ENCODE results near the gene BRD3.
"Not testable (repeated sequence)": the region's sequence is repeated elsewhere in the genome, so short reads cannot be mapped to it uniquely, and the experiment has no call there.

BRD3 gene

DNA sequence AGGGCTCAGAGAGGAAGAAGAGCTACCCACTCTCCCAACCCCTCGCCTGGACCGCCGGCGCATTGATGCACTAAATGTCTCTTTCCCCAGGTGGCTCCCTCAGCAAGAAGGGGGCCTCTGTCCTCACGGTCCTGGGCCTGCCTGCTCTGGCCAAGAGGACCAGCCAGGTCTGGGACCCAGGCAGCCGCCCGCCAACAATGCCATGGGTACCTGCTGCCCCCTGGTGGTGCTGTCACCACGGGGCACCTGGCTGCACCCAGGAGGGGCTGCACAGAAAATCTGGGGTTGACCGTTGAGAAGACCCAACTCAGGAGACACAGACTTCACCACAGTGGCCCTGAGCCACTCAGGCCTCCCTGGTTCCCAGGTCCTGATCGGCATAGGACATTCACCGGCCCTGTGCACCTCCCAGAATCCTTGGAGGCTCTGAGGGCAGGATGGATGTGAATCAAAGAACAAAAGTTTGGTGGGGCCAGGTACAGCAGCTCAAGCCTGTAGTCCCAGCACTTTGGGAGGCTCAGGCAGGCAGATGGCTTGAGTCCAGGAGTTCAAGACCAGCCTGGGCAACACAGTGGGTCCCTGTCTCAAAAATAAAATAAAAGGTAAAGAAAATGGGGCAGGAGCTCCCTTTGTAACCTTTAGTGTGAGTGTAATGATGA lies 73.3 kb downstream of the BRD3 start:
- Histone ChIP-seq H3K9ac (ENCODE audit: low read depth, low read length) (no peak overlapping the region), H3K36me3 (ENCODE audit: insufficient read depth, low read length) (no peaks in the 10 kb centered on the region), H3K4me1 (ENCODE audit: insufficient read depth, low read length) (peaks cover 6% of the 10 kb centered on the region; the same call in 1 of the 2 replicates), H3K9me3 (ENCODE audit: control insufficient read depth, insufficient read depth, low read length) (no peaks in the 10 kb centered on the region)

- H3K9ac ChIP-seq (ENCODE audit: low read depth, low read length), result peak overlapping the region; percentile 96
Measured at GRCh38 chr9:133993635-133994253, 74.1 kb downstream of the BRD3 start.

DNA sequence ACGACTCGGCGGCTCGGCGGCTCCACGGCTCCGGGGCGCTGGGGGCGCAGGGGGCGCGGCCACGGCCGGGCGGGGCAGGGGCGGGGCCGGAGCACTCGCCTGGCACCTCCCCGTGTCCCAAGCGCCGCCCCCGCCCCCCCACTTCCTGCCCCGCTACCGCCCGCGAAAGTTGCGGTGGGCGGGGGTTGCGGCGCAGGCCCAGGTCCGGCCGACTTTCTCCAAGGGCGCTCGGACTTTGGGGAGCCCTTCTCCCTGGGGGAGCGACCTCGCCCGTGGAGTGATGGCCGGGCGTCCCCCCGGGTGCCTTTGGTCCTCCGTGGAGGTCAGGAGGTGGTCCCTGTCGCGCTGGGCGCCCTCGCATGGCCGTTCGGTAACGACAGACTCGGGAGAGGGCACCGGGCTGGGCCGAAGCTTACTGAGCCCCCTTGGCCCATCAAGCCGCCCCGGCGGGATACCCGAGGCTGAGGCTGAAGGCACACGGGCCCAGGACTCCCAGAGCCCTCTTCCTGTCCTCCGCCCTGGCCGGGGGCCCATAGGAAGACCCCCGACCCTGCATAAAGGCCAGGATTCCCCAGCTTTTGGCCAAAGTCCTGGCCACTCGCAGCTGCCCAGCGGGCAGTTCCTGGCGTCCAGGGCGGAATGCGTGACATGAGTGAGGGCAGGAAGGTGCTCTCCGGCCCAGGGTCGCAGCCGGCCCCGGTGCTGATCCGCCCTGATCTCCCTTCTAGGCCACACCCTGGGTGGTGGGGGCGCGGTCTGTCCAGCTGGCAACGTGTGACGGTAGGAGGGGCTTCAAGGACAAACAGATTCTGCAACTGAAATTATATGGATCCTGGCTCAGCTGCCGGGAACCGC lies 74.8 kb downstream of the BRD3 start:
- Histone ChIP-seq H3K36me3 (ENCODE audit: insufficient read depth, low read length) (no peaks in the 10 kb centered on the region), H3K4me1 (ENCODE audit: insufficient read depth, low read length) (peaks cover 6% of the 10 kb centered on the region; the same call in 1 of the 2 replicates), H3K9ac (ENCODE audit: low read depth, low read length) (peak overlapping the region; percentile 96), H3K9me3 (ENCODE audit: control insufficient read depth, insufficient read depth, low read length) (no peaks in the 10 kb centered on the region)

More at GRCh38 chr9:133993635-133994253, 74.1 kb downstream of the BRD3 start:
- Histone ChIP-seq H3K4me1 (ENCODE audit: insufficient read depth, low read length) (peaks cover 6% of the 10 kb centered on the region; the same call in 1 of the 2 replicates), H3K36me3 (ENCODE audit: insufficient read depth, low read length) (no peaks in the 10 kb centered on the region), H3K9me3 (ENCODE audit: control insufficient read depth, insufficient read depth, low read length) (no peaks in the 10 kb centered on the region)

DNA sequence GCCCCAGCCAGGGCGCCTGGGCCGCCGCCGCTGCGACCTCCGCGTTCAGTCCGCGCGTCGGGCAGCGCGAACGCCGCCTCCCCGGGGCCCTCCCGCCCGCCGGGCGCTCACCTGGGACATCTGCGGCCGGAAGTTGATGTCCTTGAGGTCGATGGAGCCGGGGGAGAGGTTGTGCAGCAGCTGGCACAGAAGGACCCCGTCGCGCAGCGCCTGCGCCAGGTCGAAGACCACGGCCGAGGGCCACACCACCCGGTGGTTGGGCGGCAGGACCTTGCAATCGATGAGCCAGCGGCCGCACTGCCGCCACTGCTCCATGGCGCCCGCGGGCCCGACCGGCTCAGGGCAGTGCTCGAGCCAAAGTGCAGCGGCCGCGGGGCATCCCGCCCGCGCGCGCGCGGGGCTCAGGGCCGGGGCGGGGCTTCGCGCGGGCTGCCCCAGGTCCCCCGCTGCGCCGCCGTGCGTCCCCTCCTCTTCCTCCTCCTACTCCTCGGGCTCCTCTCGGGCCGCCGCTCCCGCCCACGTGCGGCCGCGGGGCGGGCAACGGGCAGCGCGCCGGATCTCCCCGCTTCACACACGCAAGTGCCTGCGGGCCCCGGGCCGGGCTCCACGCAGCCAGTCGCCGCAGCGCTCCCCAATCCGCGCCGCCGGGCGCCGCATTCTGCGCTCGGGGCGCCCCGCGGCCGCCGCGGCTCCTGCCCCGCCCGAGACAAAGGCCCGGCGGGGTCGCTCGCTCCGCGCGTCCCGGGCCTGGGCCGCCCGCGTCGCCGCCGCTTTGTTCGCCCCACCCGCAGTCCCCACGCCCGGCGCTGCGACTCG lies 75.7 kb downstream of the BRD3 start, which contains the start of gene VAV2:
Gene VAV2 (minus strand): TSS at position 361 of the 816 bp plus-strand sequence. CDS start 46 bp downstream, at position 315.
- Histone ChIP-seq H3K9ac (ENCODE audit: low read depth, low read length) (peak within 1 kb of the TSS; percentile 96), H3K36me3 (ENCODE audit: insufficient read depth, low read length) (no peaks in the 10 kb centered on the region), H3K4me1 (ENCODE audit: insufficient read depth, low read length) (peaks cover 6% of the 10 kb centered on the region; the same call in 1 of the 2 replicates), H3K9me3 (ENCODE audit: control insufficient read depth, insufficient read depth, low read length) (no peaks in the 10 kb centered on the region)

DNA sequence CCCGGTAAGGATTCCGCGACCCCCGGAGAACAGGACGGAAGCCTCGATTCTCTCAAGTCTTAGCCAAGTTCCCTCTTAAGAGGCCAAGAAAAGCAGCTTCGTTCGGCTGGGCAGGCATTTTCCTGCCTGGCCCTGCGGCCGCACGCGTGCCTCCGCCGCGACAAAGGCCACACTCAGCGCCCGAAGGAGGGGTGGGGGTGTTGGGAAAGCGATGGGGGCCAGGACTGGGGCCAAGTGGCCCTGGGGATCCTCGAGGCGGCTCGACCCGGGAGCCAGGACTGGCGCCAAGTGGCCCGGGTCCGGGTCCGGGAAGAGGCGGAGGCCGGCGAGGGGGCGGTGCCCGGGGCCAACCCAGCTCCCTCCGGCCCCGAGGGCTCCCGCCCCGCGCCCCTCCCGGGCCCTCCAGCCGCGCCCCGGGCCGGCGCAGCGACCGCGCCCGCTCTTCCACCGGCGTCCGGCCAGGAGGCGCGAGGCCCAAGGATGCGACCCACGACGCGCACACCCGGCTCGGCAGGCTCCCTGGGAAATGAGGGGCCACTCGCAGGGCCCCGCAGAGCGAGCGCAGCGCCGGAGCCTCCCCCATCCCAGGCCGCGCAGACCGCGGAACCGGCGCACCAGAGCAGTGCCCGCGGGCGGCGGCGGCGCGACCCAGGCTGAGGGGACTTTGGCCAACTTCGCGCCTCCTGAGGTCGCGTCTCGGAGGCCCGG lies 76.5 kb downstream of the BRD3 start:
- Histone ChIP-seq H3K4me1 (ENCODE audit: insufficient read depth, low read length) (peaks cover 6% of the 10 kb centered on the region; the same call in 1 of the 2 replicates), H3K36me3 (ENCODE audit: insufficient read depth, low read length) (no peaks in the 10 kb centered on the region), H3K9me3 (ENCODE audit: control insufficient read depth, insufficient read depth, low read length) (no peaks in the 10 kb centered on the region), H3K9ac (ENCODE audit: low read depth, low read length) (peak overlapping the region; percentile 88)

DNA sequence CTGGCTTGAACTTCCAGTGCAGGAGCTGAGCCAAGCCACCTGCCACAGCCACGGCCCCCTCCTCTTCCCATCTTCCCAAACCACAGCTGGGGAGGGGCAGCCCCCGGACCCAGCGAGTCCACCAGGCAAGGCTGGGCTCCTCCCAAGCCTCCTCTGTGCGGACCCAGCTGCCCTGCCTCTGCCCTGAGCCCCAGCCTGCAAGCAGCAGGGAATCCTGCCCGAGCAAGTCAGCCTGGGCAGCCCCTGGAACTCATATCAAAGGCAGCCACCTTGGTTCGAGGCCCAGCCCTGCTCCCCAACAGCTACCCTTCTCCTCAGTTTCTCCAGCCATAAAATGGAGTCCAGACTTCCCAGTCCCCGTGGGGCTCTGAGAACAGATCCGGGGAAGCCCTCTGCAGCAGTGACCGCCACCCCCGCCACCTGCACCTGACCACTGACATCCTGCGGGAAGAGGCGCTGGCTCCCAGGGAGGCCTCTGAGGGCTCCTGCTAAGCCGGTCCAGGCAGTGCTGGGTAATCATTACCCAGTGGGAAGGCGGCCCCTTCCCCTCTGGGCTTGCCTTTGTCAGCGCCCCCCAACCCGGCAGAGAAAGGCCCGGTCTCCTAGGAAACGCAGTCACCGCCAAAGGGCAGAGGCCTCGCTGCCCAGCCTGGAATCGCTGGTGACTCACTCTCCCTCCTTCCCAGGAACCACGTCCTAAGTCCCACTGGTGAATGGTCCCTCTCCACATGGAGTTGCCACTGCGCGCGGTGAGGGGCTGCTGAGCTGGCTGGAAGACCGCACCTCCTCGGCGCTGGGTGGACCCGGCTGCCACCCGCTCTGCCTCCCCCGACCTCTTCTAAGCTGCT lies 77.2 kb downstream of the BRD3 start:
- Histone ChIP-seq H3K4me1 (ENCODE audit: insufficient read depth, low read length) (peaks cover 6% of the 10 kb centered on the region; the same call in 1 of the 2 replicates), H3K36me3 (ENCODE audit: insufficient read depth, low read length) (no peaks in the 10 kb centered on the region), H3K9me3 (ENCODE audit: control insufficient read depth, insufficient read depth, low read length) (no peaks in the 10 kb centered on the region), H3K9ac (ENCODE audit: low read depth, low read length) (peak overlapping the region; percentile 88)

DNA sequence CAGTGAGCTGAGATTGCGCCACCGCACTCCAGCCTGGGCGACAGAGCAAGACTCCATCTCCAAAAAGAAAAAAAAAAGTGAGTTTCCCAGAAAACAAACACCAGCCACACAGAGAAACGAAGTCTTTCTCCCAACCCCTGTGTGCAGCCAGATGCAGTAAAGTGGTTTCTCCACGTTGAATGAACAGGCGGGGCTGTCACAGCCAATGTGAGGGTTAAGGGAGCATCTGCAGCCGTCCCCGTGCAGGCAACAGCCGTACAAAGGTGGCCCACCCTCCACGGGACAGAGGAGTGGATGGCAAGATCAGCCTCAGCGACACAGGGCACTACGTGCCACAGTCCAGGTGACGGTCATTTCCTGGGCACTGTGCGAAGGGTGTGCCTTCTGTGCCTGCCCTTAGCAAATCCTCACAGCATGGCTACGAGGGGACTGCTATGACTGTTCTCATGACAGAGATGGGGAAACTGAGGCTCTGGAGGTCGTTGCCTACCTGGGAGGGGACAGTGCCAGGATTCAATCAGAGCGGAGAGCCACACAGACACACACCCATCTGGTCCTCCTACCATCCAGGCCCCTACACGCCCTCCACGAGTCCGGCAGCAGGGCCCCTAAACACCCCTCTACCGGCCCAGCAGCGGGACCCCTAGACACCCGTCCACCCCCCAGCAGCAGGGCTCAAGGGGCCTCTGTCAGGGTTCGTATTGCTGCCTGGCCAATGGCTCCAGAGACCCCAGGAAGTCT lies 78.0 kb downstream of the BRD3 start:
- H3K4me1 ChIP-seq (ENCODE audit: insufficient read depth, low read length), result peaks cover 6% of the 10 kb centered on the region; the same call in 1 of the 2 replicates
- H3K9ac ChIP-seq (ENCODE audit: low read depth, low read length), result peak overlapping the region; percentile 88; the same call in 1 of the 2 replicates

DNA sequence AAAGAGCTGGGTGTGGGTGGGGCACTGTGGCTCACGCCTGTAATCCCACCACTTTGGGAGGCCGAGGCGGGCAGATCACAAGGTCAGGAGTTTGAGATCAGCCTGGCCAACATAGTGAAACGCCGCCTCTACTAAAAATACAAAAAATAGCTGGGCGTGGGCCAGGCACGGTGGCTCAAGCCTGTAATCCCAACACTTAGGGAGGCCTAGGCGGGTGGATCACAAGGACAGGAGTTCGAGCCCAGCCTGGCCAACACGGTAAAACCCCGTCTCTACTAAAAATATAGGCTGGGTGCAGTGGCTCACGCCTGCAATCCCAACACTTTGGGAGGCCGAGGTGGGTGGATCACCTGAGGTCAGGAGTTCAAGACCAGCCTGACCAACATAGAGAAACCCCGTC lies 79.1 kb downstream of the BRD3 start:
- H3K9me3 ChIP-seq (ENCODE audit: control insufficient read depth, insufficient read depth, low read length); H3K9ac ChIP-seq (ENCODE audit: low read depth, low read length); H3K36me3 ChIP-seq (ENCODE audit: insufficient read depth, low read length); H3K4me1 ChIP-seq (ENCODE audit: insufficient read depth, low read length): not testable (repeated sequence)

More for the DNA sequence above, 78.0 kb downstream of the BRD3 start:
- Histone ChIP-seq H3K9me3 (ENCODE audit: control insufficient read depth, insufficient read depth, low read length) (no peaks in the 10 kb centered on the region), H3K36me3 (ENCODE audit: insufficient read depth, low read length) (no peaks in the 10 kb centered on the region)

DNA sequence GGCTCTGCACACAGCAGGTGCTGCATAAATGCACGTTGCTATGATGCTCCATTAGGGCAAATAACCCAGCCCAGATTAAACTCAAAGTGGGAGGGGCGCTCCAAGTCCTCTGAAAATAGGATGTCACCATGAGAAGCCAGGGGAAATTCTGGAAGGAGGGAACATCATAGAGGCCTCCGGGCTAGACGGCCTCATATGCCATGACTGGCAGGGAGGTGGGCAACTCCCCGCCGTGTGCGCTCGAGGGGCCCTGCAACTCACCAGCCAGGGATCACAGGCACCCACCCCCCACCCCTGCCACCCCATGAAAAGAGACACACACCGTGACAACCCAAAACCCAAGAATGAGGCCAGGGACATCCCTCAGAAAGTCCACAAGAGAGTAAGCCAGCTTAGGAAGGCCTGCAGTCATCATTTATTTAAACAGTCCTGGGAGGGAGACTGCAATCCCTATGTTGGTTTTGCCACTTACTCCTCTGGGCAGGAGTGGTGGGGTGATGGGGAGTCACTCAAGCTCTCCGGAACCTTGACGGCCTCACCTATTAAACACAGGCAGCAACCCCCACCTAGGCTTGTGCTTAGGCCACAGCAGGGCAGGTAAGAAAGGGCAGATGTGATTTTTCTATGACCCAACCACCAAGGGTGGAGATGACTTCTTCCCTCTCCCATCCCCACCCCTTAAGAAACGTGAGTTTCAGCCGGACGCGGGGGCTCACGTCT lies 79.7 kb downstream of the BRD3 start:
- no peaks in the 10 kb centered on the region for H3K36me3 ChIP-seq (ENCODE audit: insufficient read depth, low read length)
- no peak overlapping the region for H3K9ac ChIP-seq (ENCODE audit: low read depth, low read length)
- H3K9me3 ChIP-seq (ENCODE audit: control insufficient read depth, insufficient read depth, low read length), result no peaks in the 10 kb centered on the region
- no peaks in the 10 kb centered on the region; the same call in 1 of the 2 replicates for H3K4me1 ChIP-seq (ENCODE audit: insufficient read depth, low read length)

DNA sequence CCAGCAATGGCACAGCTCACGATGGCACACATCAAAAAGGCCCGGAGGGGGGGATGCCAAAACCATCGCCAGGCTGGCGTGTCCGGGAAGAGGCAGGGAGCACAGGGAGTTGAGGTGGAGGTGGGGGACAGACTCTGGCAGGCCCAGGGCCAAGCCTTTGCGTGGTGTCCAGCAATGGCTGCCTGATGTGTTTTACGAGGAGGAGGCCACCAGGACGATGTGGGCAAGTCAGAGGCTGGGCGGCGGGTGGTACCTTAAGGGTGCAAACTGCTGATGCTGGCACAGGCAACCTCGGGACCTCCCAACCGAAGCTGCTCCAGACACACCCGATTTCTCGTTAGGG lies 80.4 kb downstream of the BRD3 start:
- Histone ChIP-seq H3K9me3 (ENCODE audit: control insufficient read depth, insufficient read depth, low read length) (no peaks in the 10 kb centered on the region), H3K36me3 (ENCODE audit: insufficient read depth, low read length) (no peaks in the 10 kb centered on the region), H3K9ac (ENCODE audit: low read depth, low read length) (no peak overlapping the region), H3K4me1 (ENCODE audit: insufficient read depth, low read length) (no peaks in the 10 kb centered on the region; the same call in 1 of the 2 replicates)

GRCh38 chr9:133986774-133987445 lies 80.9 kb downstream of the BRD3 start:
- no peak overlapping the region for H3K9ac ChIP-seq (ENCODE audit: low read depth, low read length)
- H3K36me3 ChIP-seq (ENCODE audit: insufficient read depth, low read length), result no peaks in the 10 kb centered on the region
- no peaks in the 10 kb centered on the region for H3K9me3 ChIP-seq (ENCODE audit: control insufficient read depth, insufficient read depth, low read length)
- no peaks in the 10 kb centered on the region; the same call in 1 of the 2 replicates for H3K4me1 ChIP-seq (ENCODE audit: insufficient read depth, low read length)

All from ES-I3 (cell line).